B cell (primary cell): ENCODE data around the gene NFIB. TPM values are rescaled to one million over a fixed set of nuclear protein-coding genes. Genes with fewer than 3 reads are reported as not detected.

Experiments used
- ATAC-seq: fragments of 200-7000 bp; cut with Tn5 transposase; one replicate; pipeline ENCODE4 v1.10.0; 2021; ENCODE audit warnings: low read depth, mild to moderate bottlenecking, moderate number of reproducible peaks, moderate library complexity
- CTCF ChIA-PET: fragments of 350-600 bp; sonication (Branson Sonifier 250); formaldehyde crosslinking; loops from one replicate; lab custom pipeline; 2021; ENCODE audit warnings: antibody characterized with exemption, inconsistent platforms; lab: Charles Lee
- POLR2A ChIA-PET: fragments of 350-600 bp; sonication (Branson Sonifier 250); formaldehyde crosslinking; loops from one replicate; lab custom pipeline; 2021; ENCODE audit warnings: antibody characterized with exemption; lab: Charles Lee
- DNase-seq: peaks from one replicate; pipeline ENCODE4 v3.0.0; 2013
- H2AFZ ChIP-seq: 2 replicates; pipeline ENCODE4 v1.6.1; 2012; ENCODE audit warnings: mild to moderate bottlenecking, low read depth, low read length; ENCODE audit not compliant: insufficient read depth, poor library complexity, severe bottlenecking
- H3K27ac ChIP-seq, 2 donors: 1 replicate in 1 of 2; 2 replicates in 1 of 2; pipeline ENCODE4 v1.5.1; 2012 to 2013; ENCODE audit warnings: low read length in 2 of 2, mild to moderate bottlenecking in 2 of 2, moderate library complexity in 1 of 2
- H3K27me3 ChIP-seq, 4 experiments: fragments of 200-600 bp in 1 of 4; sonication (generic) in 1 of 4; replicated peaks in 1 of 4; 1 replicate in 2 of 4; 2 replicates in 2 of 4; pipeline versions ENCODE4 v1.6.1 to v1.7.0; 2013 to 2016; ENCODE audit warnings: low read length in 3 of 4, mild to moderate bottlenecking in 2 of 4, mixed read lengths in 1 of 4, moderate library complexity in 1 of 4; ENCODE audit not compliant: insufficient read depth in 4 of 4, control insufficient read depth in 3 of 4; ENCODE audit errors: control extremely low read depth in 1 of 4
- H3K36me3 ChIP-seq, 2 experiments: replicated peaks in 1 of 2; 1 replicate in 1 of 2; 2 replicates in 1 of 2; pipeline versions ENCODE4 v1.6.1 to v1.7.1; 2013; ENCODE audit warnings: low read length in 1 of 2; ENCODE audit not compliant: insufficient read depth in 2 of 2, control insufficient read depth in 1 of 2; ENCODE audit errors: control extremely low read depth in 1 of 2, extremely low read depth in 1 of 2
- H3K4me1 ChIP-seq, 2 donors: fragments of 200-600 bp in 1 of 2; sonication (generic) in 1 of 2; 1 replicate in 1 of 2; 2 replicates in 1 of 2; pipeline versions ENCODE4 v1.5.1 to v1.6.1; 2013 to 2017; ENCODE audit warnings: low read length in 2 of 2; ENCODE audit not compliant: control insufficient read depth in 2 of 2, insufficient read depth in 2 of 2
- H3K4me2 ChIP-seq: replicated peaks from 2 replicates; pipeline ENCODE3; 2012; ENCODE audit warnings: mild to moderate bottlenecking, low read depth, low read length; ENCODE audit not compliant: poor library complexity, severe bottlenecking
- H3K4me3 ChIP-seq, 5 experiments: fragments of 200-600 bp in 1 of 5; sonication (generic) in 1 of 5; 1 replicate in 3 of 5; 2 replicates in 2 of 5; pipeline versions ENCODE4 v1.5.1 to v1.7.0; 2011 to 2016; ENCODE audit warnings: low read length in 4 of 5, mild to moderate bottlenecking in 4 of 5, low read depth in 2 of 5, control low read depth in 1 of 5, moderate library complexity in 1 of 5; ENCODE audit not compliant: insufficient read depth in 1 of 5; ENCODE audit errors: control extremely low read depth in 1 of 5, extremely low read depth in 1 of 5
- H3K79me2 ChIP-seq: fragments of 200-600 bp; sonication (generic); one replicate; pipeline ENCODE4 v1.6.0; 2016; ENCODE audit warnings: low read length; ENCODE audit not compliant: control insufficient read depth, insufficient read depth
- H3K9ac ChIP-seq: fragments of 200-600 bp; sonication (generic); 2 replicates; pipeline ENCODE4 v1.6.1; 2017; ENCODE audit warnings: mild to moderate bottlenecking, low read length, moderate library complexity
- H3K9me3 ChIP-seq, 3 donors: one replicate each; pipeline versions ENCODE4 v1.6.1 to v1.7.1; 2013; ENCODE audit warnings: low read length in 2 of 3; ENCODE audit not compliant: control insufficient read depth in 2 of 3, insufficient read depth in 1 of 3; ENCODE audit errors: control extremely low read depth in 1 of 3
- H4K20me1 ChIP-seq: 2 replicates; pipeline ENCODE4 v1.6.0; 2012; ENCODE audit warnings: mild to moderate bottlenecking, low read length; ENCODE audit not compliant: insufficient read depth, control insufficient read depth, poor library complexity, severe bottlenecking
- H3K27ac Mint-ChIP-seq: one replicate; pipeline ENCODE4 v1.8.0; 2021; ENCODE audit warnings: mixed read lengths
- H3K27me3 Mint-ChIP-seq: one replicate; pipeline ENCODE4 v1.8.0; 2021; ENCODE audit warnings: mixed read lengths
- H3K4me1 Mint-ChIP-seq: one replicate; pipeline ENCODE4 v1.8.0; 2021; ENCODE audit warnings: mixed read lengths
- H3K4me3 Mint-ChIP-seq: one replicate; pipeline ENCODE4 v1.8.0; 2021; ENCODE audit warnings: mixed read lengths
- H3K9me3 Mint-ChIP-seq: one replicate; pipeline ENCODE4 v1.8.0; 2022; ENCODE audit warnings: mixed read lengths; ENCODE audit not compliant: insufficient read depth
- CTCF ChIP-seq: fragments of 200-600 bp; IDR thresholded peaks from one replicate; pipeline ENCODE4 v1.8.0; 2022; ENCODE audit warnings: antibody characterized with exemption, mild to moderate bottlenecking
- EZH2 ChIP-seq: IDR thresholded peaks from 2 replicates; pipeline ENCODE4 v1.6.1; 2012; ENCODE audit warnings: borderline replicate concordance, low read depth, mild to moderate bottlenecking, moderate library complexity, low read length; ENCODE audit not compliant: insufficient read depth, poor library complexity, severe bottlenecking
- WGBS: methylation state at CpG from one replicate; pipeline ENCODE4 v1.1.5; 2013; ENCODE audit warnings: missing lambda C conversion rate; ENCODE audit not compliant: insufficient coverage; 5-methylcytosine and 5-hydroxymethylcytosine counted together
- intact Hi-C: fragments of 100-400 bp; cut with micrococcal nuclease; formaldehyde crosslinking; loops from one replicate; pipeline ENCODE4 v1.10.0; 2022
- polyA plus RNA-seq: library from polyadenylated mRNA; depleted of rRNA; stranded (reverse); fragments of >200 nt; gene quantifications from 2 replicates; pipeline ENCODE4 v1.2.3, GENCODE V29; 2012
- total RNA-seq, 2 donors: library from RNA; stranded (reverse); fragments of 120-200 nt in 1 of 2; gene quantifications; 1 replicate in 1 of 2; 2 replicates in 1 of 2; pipeline versions ENCODE4 v1.2.3 to v1.2.4, GENCODE V29; 2013 to 2022

Gene NFIB
- total and polyA plus RNA-seq, 2 donors (not counting 1 experiment from before 2014, with no cell fraction given), result not detected

- no peak overlapping the region for H3K27ac Mint-ChIP-seq
- 89% methylated on average over 3 of the region's 4 CpGs for WGBS
- no peak overlapping the region for H3K4me3 ChIP-seq
- H3K9me3 ChIP-seq, result no peaks in the 10 kb centered on the region
- H3K27me3 Mint-ChIP-seq, result no peaks in the 10 kb centered on the region
- H3K9ac ChIP-seq, result no peak overlapping the region
- no peak for DNase-seq
- no peaks in the 10 kb centered on the region for H3K36me3 ChIP-seq
- ATAC-seq, result no peak
- H3K4me1 Mint-ChIP-seq, result no peaks in the 10 kb centered on the region
- ChIA-PET POLR2A (no interaction called here), CTCF (no interaction called here)
- TF ChIP-seq EZH2 (no peak), CTCF (no peak)
- no peaks in the 10 kb centered on the region for H3K27me3 ChIP-seq
- no peak overlapping the region for H3K4me3 Mint-ChIP-seq
- no peak overlapping the region for H2AFZ ChIP-seq
- intact Hi-C loops, result no loop called here
- H3K4me1 ChIP-seq, result no peaks in the 10 kb centered on the region
- H3K4me2 ChIP-seq, result no peak overlapping the region
- no peaks in the 10 kb centered on the region for H3K9me3 Mint-ChIP-seq
- H3K79me2 ChIP-seq, result no peaks in the 10 kb centered on the region
- no peaks in the 10 kb centered on the region for H4K20me1 ChIP-seq
- no peak overlapping the region for H3K27ac ChIP-seq
Measured at GRCh38 chr9:14197325-14197858, 116.5 kb downstream of the NFIB start.

- Histone ChIP-seq H2AFZ (no peak overlapping the region), H3K79me2 (no peaks in the 10 kb centered on the region), H4K20me1 (no peaks in the 10 kb centered on the region), H3K27me3 (no peaks in the 10 kb centered on the region), H3K9ac (no peak overlapping the region), H3K27ac (no peak overlapping the region), H3K36me3 (no peaks in the 10 kb centered on the region), H3K4me1 (no peaks in the 10 kb centered on the region), H3K9me3 (no peaks in the 10 kb centered on the region), H3K4me3 (no peak overlapping the region), H3K4me2 (no peak overlapping the region)
- 100% methylated on average over 2 of the region's 7 CpGs for WGBS
- DNase-seq, result no peak
- no peak overlapping the region for H3K4me3 Mint-ChIP-seq
- ChIA-PET CTCF (no interaction called here), POLR2A (no interaction called here)
- no peak for ATAC-seq
- no peaks in the 10 kb centered on the region for H3K4me1 Mint-ChIP-seq
- H3K9me3 Mint-ChIP-seq, result no peaks in the 10 kb centered on the region
- no peak for TF ChIP-seq EZH2
- TF ChIP-seq CTCF, result no peak
- intact Hi-C loops, result no loop called here
- H3K27me3 Mint-ChIP-seq, result no peaks in the 10 kb centered on the region
- no peak overlapping the region for H3K27ac Mint-ChIP-seq
Measured at GRCh38 chr9:14193328-14193990, 120.5 kb downstream of the NFIB start.
